Chondrocyte (in vitro differentiated cells): Measurements from ENCODE around the gene HS6ST3. TPM values are rescaled to one million over a fixed set of nuclear protein-coding genes. Genes with fewer than 3 reads are reported as not detected.

ENCODE experiments used
- DNase-seq: peaks from one replicate; pipeline ENCODE4 v3.0.0; 2021; ENCODE audit warnings: mixed read lengths, low spot score
- H3K27ac Mint-ChIP-seq: one replicate; pipeline ENCODE4 v1.8.0; 2021; ENCODE audit warnings: mild to moderate bottlenecking, moderate library complexity, mixed read lengths; ENCODE audit not compliant: unreplicated experiment
- H3K27me3 Mint-ChIP-seq: 2 replicates; pipeline ENCODE4 v1.8.0; 2021; ENCODE audit warnings: low read depth, mixed read lengths
- H3K36me3 Mint-ChIP-seq: 2 replicates; pipeline ENCODE4 v1.8.0; 2021; ENCODE audit warnings: low read depth, mixed read lengths
- H3K4me1 Mint-ChIP-seq: 2 replicates; pipeline ENCODE4 v1.8.0; 2021; ENCODE audit warnings: low read depth, mild to moderate bottlenecking, mixed read lengths
- H3K4me3 Mint-ChIP-seq: one replicate; pipeline ENCODE4 v1.8.0; 2021; ENCODE audit warnings: mild to moderate bottlenecking, moderate library complexity, mixed read lengths; ENCODE audit not compliant: unreplicated experiment
- H3K9me3 Mint-ChIP-seq: 2 replicates; pipeline ENCODE4 v1.8.0; 2021; ENCODE audit warnings: low read depth, mixed read lengths
- total RNA-seq: library from RNA; stranded (reverse); gene quantifications from 3 replicates; pipeline ENCODE4 v1.2.1, GENCODE V29; 2021
- TF ChIP-seq, protein P1 (sequence below): fragments of 200-600 bp; sonication (generic); IDR thresholded peaks from 2 replicates; pipeline ENCODE4 v1.5.0; 2021; ENCODE audit warnings: antibody characterized with exemption, mild to moderate bottlenecking, moderate library complexity

The HS6ST3 gene
- total RNA-seq, 1 donor from 2014 or later, result not detected

DNA sequence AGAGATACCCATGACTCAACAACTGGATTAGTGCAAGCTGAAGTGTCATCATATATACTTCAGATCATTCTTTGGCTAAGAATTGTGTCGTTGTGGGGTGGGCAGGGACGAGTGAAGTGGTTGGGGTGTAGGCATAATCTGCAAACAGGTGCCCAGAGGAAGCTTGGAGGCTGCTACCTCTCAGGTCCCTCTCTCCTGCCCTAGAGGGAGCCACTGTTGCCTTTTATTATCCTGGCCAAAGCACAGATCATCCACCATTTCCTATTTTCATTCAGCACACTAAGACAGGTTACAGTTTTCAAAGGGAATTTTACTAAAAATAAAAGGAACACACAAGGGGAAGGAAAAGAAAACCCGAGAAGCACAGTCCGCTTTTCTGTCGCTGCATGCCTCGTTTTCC lies 126.6 kb downstream of the HS6ST3 start:
- Mint-ChIP-seq H3K4me1 (no peaks in the 10 kb centered on the region), H3K27ac (no peak overlapping the region)

DNA sequence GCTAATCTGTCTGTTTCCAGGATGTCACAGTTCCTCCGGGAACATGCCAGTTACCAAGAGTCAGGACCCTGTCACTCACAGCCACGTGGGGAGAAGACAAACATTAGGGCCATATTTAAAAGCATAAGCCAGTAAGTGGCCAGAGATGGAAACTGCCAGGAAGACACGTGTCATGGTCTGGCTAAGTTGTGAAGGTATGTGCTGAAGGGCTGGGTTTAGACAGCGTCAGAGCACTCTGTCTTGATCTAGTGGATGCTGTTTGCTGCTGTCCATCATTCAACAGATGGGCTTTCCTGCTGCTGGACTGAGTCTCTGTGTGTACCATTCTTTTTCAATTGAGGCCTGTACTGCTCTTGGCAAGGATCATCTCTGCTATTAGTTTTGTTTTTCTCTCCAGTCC lies 128.6 kb downstream of the HS6ST3 start:
- Mint-ChIP-seq H3K27ac (no peak overlapping the region), H3K9me3 (no peaks in the 10 kb centered on the region), H3K4me3 (no peak overlapping the region), H3K27me3 (peaks cover 6% of the 10 kb centered on the region), H3K36me3 (no peaks in the 10 kb centered on the region), H3K4me1 (no peaks in the 10 kb centered on the region)
- TF ChIP-seq, protein P1, sequence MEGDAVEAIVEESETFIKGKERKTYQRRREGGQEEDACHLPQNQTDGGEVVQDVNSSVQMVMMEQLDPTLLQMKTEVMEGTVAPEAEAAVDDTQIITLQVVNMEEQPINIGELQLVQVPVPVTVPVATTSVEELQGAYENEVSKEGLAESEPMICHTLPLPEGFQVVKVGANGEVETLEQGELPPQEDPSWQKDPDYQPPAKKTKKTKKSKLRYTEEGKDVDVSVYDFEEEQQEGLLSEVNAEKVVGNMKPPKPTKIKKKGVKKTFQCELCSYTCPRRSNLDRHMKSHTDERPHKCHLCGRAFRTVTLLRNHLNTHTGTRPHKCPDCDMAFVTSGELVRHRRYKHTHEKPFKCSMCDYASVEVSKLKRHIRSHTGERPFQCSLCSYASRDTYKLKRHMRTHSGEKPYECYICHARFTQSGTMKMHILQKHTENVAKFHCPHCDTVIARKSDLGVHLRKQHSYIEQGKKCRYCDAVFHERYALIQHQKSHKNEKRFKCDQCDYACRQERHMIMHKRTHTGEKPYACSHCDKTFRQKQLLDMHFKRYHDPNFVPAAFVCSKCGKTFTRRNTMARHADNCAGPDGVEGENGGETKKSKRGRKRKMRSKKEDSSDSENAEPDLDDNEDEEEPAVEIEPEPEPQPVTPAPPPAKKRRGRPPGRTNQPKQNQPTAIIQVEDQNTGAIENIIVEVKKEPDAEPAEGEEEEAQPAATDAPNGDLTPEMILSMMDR, result no peak
- DNase-seq, result no peak

More for the DNA sequence above, 126.6 kb downstream of the HS6ST3 start:
- Mint-ChIP-seq H3K4me3 (no peak overlapping the region), H3K27me3 (peaks cover 12% of the 10 kb centered on the region), H3K9me3 (no peaks in the 10 kb centered on the region), H3K36me3 (no peaks in the 10 kb centered on the region)
- TF ChIP-seq, protein P1, result no peak
- DNase-seq, result no peak

DNA sequence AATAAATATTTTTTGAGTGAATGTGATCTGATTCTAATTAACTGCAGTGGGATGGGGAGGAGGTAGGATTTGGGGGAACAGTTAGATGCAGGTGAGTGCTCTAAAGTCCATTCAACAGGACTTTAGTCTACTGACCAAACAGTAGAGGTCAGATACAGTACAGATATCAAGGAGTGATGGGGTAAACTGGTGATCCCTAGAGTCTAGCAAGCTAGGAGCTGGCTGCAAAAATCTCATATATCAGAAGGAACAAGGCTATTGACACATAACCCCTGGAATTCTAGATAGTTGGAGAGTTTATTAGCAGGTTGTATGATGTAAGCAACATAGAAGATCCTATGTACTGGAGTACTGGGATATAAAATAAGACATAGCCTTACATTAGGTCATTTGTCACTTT lies 131.6 kb downstream of the HS6ST3 start:
- Mint-ChIP-seq H3K27me3 (peaks cover 4% of the 10 kb centered on the region), H3K9me3 (no peaks in the 10 kb centered on the region), H3K27ac (no peak overlapping the region), H3K4me3 (no peak overlapping the region), H3K4me1 (no peaks in the 10 kb centered on the region), H3K36me3 (no peaks in the 10 kb centered on the region)
- DNase-seq, result no peak
- TF ChIP-seq, protein P1, result no peak

DNA sequence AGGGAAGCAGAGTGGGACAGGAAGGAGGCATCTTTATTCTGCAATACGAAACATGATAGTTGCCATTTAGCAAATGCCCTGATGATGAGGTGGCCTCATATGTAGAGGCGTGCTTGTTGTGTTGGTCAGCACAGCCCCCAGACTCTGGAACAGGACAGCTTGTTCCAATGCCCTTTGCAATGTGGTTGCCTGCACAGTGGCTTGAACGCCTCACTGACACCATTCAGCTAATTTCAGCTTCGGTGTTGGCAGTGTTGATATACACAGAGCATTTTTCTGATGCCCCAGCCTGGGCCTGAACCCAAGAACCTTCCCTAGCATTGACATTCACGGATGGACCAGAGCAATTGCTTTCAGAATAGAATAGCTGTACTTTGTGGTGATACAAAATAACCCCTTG lies 133.3 kb downstream of the HS6ST3 start:
- no peaks in the 10 kb centered on the region for H3K4me1 Mint-ChIP-seq
- TF ChIP-seq, protein P1, result no peak
- no peak for DNase-seq
- H3K36me3 Mint-ChIP-seq, result no peaks in the 10 kb centered on the region
- no peak overlapping the region for H3K4me3 Mint-ChIP-seq
- H3K27me3 Mint-ChIP-seq, result peaks cover 4% of the 10 kb centered on the region
- no peak overlapping the region for H3K27ac Mint-ChIP-seq
- H3K9me3 Mint-ChIP-seq, result no peaks in the 10 kb centered on the region

DNA sequence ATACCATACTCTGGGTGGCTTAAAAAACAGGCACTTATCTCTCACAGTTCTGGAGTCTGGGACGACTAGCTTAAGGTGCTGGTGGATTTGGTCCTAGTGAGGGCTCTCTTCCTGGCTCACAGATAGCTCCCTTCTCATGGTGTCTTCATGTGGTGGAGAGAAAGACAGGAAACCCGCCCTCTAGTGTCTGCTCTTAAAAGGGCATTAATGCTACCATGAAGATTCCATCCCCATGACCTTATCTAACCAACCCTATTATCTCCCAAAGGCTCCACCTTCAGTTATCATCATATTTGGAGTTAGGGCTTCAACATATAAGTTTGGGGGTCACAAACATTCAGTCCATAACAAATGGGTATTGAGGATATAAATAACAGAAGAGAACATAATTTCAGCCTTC lies 139.4 kb downstream of the HS6ST3 start:
- no peak overlapping the region for H3K27ac Mint-ChIP-seq
- H3K4me3 Mint-ChIP-seq, result no peak overlapping the region
- no peaks in the 10 kb centered on the region for H3K36me3 Mint-ChIP-seq
- no peaks in the 10 kb centered on the region for H3K27me3 Mint-ChIP-seq
- DNase-seq, result no peak
- no peaks in the 10 kb centered on the region for H3K9me3 Mint-ChIP-seq
- H3K4me1 Mint-ChIP-seq, result no peaks in the 10 kb centered on the region
- TF ChIP-seq, protein P1, result peak; percentile 66
